C4-2B (cell line): ENCODE measurements around the gene CCDC92.

Experiments
- ZFX ChIP-seq: fragments of 450-650 bp; IDR thresholded peaks from 2 replicates; pipeline ENCODE4 v1.6.1; 2017
- TF ChIP-seq, protein P1 (sequence below): fragments of 450-650 bp; conservative IDR thresholded peaks from 2 replicates; pipeline ENCODE4 v1.5.1; 2017; ENCODE audit warnings: mild to moderate bottlenecking

DNA sequence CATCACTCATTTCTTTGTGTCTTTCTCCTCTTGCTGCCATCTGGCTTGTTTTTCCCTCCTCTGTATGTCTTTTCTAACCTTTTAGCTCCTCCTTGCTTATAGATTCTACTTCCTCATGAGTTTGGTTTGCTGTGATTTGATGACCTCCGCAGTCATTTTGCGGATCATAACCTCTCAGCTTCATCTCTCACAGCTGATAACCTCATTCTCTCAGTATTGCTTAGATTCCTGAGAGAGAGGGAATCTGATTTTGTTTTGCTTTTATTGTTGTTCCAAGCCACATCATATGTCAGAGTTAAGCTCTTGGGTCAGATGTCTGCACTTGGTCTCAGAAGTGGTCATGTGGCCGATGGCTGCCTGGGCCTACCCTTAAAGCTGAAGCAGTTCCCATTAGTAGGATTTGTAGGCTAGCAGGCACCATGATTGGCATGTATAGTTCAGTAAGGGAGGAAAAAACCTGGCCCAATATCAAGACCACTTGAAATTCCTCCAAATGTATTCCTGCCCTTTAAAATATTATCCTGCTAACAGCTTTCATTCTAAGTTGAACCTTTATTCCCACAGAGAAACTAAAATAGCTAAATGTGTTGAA lies 13.8 kb upstream of the CCDC92 start:
- TF ChIP-seq, protein P1, sequence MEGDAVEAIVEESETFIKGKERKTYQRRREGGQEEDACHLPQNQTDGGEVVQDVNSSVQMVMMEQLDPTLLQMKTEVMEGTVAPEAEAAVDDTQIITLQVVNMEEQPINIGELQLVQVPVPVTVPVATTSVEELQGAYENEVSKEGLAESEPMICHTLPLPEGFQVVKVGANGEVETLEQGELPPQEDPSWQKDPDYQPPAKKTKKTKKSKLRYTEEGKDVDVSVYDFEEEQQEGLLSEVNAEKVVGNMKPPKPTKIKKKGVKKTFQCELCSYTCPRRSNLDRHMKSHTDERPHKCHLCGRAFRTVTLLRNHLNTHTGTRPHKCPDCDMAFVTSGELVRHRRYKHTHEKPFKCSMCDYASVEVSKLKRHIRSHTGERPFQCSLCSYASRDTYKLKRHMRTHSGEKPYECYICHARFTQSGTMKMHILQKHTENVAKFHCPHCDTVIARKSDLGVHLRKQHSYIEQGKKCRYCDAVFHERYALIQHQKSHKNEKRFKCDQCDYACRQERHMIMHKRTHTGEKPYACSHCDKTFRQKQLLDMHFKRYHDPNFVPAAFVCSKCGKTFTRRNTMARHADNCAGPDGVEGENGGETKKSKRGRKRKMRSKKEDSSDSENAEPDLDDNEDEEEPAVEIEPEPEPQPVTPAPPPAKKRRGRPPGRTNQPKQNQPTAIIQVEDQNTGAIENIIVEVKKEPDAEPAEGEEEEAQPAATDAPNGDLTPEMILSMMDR = no peak
- TF ChIP-seq ZFX = no peak
